Hepatocyte (in vitro differentiated cells): Measurements from ENCODE around the gene C6. TPM values are rescaled to one million over a fixed set of nuclear protein-coding genes. Genes with fewer than 3 reads are reported as not detected.

ENCODE experiments used
- DNase-seq: peaks from one replicate; pipeline ENCODE4 v3.0.0-alpha.2; 2016; ENCODE audit warnings: low spot score
- H2AFZ ChIP-seq: fragments of 200-600 bp; sonication (generic); 2 replicates; pipeline ENCODE4 v1.6.0; 2016; ENCODE audit warnings: antibody characterized with exemption, mild to moderate bottlenecking
- H3K27ac ChIP-seq: fragments of 200-600 bp; sonication (generic); 2 replicates; pipeline ENCODE4 v1.5.1; 2016; ENCODE audit warnings: mild to moderate bottlenecking
- H3K27me3 ChIP-seq: fragments of 200-600 bp; sonication (generic); 2 replicates; pipeline ENCODE4 v1.6.1; 2016
- H3K36me3 ChIP-seq: fragments of 200-600 bp; sonication (generic); replicated peaks from 2 replicates; pipeline ENCODE4 v1.5.1; 2016; ENCODE audit warnings: low read depth; ENCODE audit not compliant: insufficient read depth
- H3K4me1 ChIP-seq: fragments of 200-600 bp; sonication (generic); 2 replicates; pipeline ENCODE4 v1.5.1; 2016; ENCODE audit warnings: mild to moderate bottlenecking, moderate library complexity; ENCODE audit not compliant: insufficient read depth
- H3K4me2 ChIP-seq: fragments of 200-600 bp; sonication (generic); 2 replicates; pipeline ENCODE4 v1.6.0; 2016
- H3K4me3 ChIP-seq: fragments of 200-600 bp; sonication (generic); 2 replicates; pipeline ENCODE4 v1.5.1; 2016; ENCODE audit warnings: mild to moderate bottlenecking
- H3K79me2 ChIP-seq: fragments of 200-600 bp; sonication (generic); 2 replicates; pipeline ENCODE4 v1.6.0; 2017; ENCODE audit warnings: mild to moderate bottlenecking
- H3K9me2 ChIP-seq: fragments of 200-600 bp; sonication (generic); replicated peaks from 2 replicates; pipeline ENCODE4 v1.6.0; 2017; ENCODE audit warnings: mild to moderate bottlenecking; ENCODE audit not compliant: insufficient read depth
- H3K9me3 ChIP-seq: fragments of 200-600 bp; sonication (generic); 2 replicates; pipeline ENCODE4 v1.5.1; 2016; ENCODE audit warnings: low read depth, mild to moderate bottlenecking
- H4K20me1 ChIP-seq: fragments of 200-600 bp; sonication (generic); 2 replicates; pipeline ENCODE4 v1.6.0; 2016; ENCODE audit warnings: mild to moderate bottlenecking; ENCODE audit not compliant: insufficient read depth, poor library complexity, severe bottlenecking
- EZH2 ChIP-seq: fragments of 200-600 bp; sonication (generic); IDR thresholded peaks from 2 replicates; pipeline ENCODE4 v1.6.1; 2016; ENCODE audit warnings: antibody characterized with exemption, mild to moderate bottlenecking, borderline replicate concordance
- EZH2phosphoT487 ChIP-seq: fragments of 200-600 bp; sonication (generic); IDR thresholded peaks from one replicate; pipeline ENCODE4 v1.6.1; 2018; ENCODE audit warnings: antibody characterized with exemption, mild to moderate bottlenecking, low read depth, moderate library complexity; ENCODE audit not compliant: unreplicated experiment, severe bottlenecking
- WGBS: methylation state at CpG from one replicate; pipeline ENCODE4 v1.1.6; 2016; ENCODE audit warnings: low lambda C conversion rate; ENCODE audit errors: missing lambda C conversion rate; 5-methylcytosine and 5-hydroxymethylcytosine counted together
- polyA plus RNA-seq: library from polyadenylated mRNA; unstranded; fragments of >200 nt; fragmentation: Nextera tagmentation; extraction: Ambion mirVana; gene quantifications from 2 replicates; pipeline ENCODE4 v1.2.1, GENCODE V29; 2016
- total RNA-seq: library from RNA; depleted of rRNA; stranded (reverse); fragments of >200 nt; gene quantifications from 2 replicates; pipeline ENCODE4 v1.2.3, GENCODE V29; 2014
- TF ChIP-seq, protein P1 (sequence below): fragments of 200-600 bp; sonication (generic); IDR thresholded peaks from 2 replicates; pipeline ENCODE4 v1.5.1; 2016; ENCODE audit warnings: antibody characterized with exemption, mild to moderate bottlenecking; ENCODE audit not compliant: poor library complexity

The C6 gene
- total and polyA plus RNA-seq, 2 experiments from 2014 or later = 16.2 to 37.2 TPM

GRCh38 chr5:41122459-41122858 is 90.9 kb downstream of the C6 start:
- DNase-seq = no peak
- Histone ChIP-seq H4K20me1 (no peaks in the 10 kb centered on the region), H3K27me3 (no peaks in the 10 kb centered on the region), H3K9me3 (no peaks in the 10 kb centered on the region), H3K27ac (no peak overlapping the region), H2AFZ (no peak overlapping the region), H3K9me2 (no peaks in the 10 kb centered on the region), H3K79me2 (no peaks in the 10 kb centered on the region), H3K4me3 (no peak overlapping the region), H3K4me1 (no peaks in the 10 kb centered on the region), H3K4me2 (no peak overlapping the region), H3K36me3 (no peaks in the 10 kb centered on the region)
- TF ChIP-seq, protein P1, sequence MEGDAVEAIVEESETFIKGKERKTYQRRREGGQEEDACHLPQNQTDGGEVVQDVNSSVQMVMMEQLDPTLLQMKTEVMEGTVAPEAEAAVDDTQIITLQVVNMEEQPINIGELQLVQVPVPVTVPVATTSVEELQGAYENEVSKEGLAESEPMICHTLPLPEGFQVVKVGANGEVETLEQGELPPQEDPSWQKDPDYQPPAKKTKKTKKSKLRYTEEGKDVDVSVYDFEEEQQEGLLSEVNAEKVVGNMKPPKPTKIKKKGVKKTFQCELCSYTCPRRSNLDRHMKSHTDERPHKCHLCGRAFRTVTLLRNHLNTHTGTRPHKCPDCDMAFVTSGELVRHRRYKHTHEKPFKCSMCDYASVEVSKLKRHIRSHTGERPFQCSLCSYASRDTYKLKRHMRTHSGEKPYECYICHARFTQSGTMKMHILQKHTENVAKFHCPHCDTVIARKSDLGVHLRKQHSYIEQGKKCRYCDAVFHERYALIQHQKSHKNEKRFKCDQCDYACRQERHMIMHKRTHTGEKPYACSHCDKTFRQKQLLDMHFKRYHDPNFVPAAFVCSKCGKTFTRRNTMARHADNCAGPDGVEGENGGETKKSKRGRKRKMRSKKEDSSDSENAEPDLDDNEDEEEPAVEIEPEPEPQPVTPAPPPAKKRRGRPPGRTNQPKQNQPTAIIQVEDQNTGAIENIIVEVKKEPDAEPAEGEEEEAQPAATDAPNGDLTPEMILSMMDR = no peak
- TF ChIP-seq EZH2phosphoT487 (no peak), EZH2 (no peak)
- WGBS = 95% methylated on average over 7 of the region's 7 CpGs

- H3K27me3 ChIP-seq = no peaks in the 10 kb centered on the region
- no peak for TF ChIP-seq EZH2
- TF ChIP-seq, protein P1 = no peak
- TF ChIP-seq EZH2phosphoT487 = no peak
- no peak overlapping the region for H2AFZ ChIP-seq
- H3K79me2 ChIP-seq = no peaks in the 10 kb centered on the region
- H4K20me1 ChIP-seq = no peaks in the 10 kb centered on the region
- H3K36me3 ChIP-seq = no peaks in the 10 kb centered on the region
- no peak overlapping the region for H3K4me3 ChIP-seq
- no peak overlapping the region for H3K27ac ChIP-seq
- no peaks in the 10 kb centered on the region for H3K4me1 ChIP-seq
- H3K9me2 ChIP-seq = no peaks in the 10 kb centered on the region
- H3K9me3 ChIP-seq = no peaks in the 10 kb centered on the region
- DNase-seq = no peak
- 92% methylated on average over 8 of the region's 8 CpGs for WGBS
- no peak overlapping the region for H3K4me2 ChIP-seq
Observed at GRCh38 chr5:41120600-41120999, 92.7 kb downstream of the C6 start.

DNA sequence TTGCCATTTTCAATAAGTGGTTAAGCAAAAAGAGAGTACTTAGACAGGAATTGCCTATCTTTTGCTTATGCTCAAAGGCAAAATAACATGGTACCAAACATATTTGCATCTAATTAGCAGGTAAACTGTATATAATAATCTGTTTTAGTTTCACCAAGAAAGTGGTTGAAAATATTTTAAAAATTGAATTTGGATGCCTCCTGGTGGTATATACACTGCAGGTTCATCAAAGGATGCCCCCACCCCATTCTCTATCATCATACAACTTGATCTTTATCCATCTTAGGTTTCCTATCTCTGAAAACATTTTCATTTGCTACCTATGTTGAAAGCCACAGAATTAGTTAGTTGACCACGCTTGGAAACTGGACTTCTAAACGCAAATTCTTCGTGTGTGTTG is 95.2 kb downstream of the C6 start:
- Histone ChIP-seq H4K20me1 (no peaks in the 10 kb centered on the region), H3K27ac (no peak overlapping the region), H3K4me2 (no peak overlapping the region), H3K79me2 (no peaks in the 10 kb centered on the region), H3K27me3 (no peaks in the 10 kb centered on the region), H3K4me1 (no peaks in the 10 kb centered on the region), H3K9me2 (no peaks in the 10 kb centered on the region), H3K9me3 (no peaks in the 10 kb centered on the region), H3K4me3 (no peak overlapping the region), H3K36me3 (no peaks in the 10 kb centered on the region), H2AFZ (no peak overlapping the region)
- no peak for DNase-seq
- 96% methylated on average over 3 of the region's 3 CpGs for WGBS
- TF ChIP-seq EZH2phosphoT487 (no peak), EZH2 (no peak)
- TF ChIP-seq, protein P1 = no peak

- H3K27me3 ChIP-seq = no peaks in the 10 kb centered on the region
- H3K79me2 ChIP-seq = no peaks in the 10 kb centered on the region
- H4K20me1 ChIP-seq = no peaks in the 10 kb centered on the region
- 75% methylated on average over 2 of the region's 2 CpGs for WGBS
- H3K4me3 ChIP-seq = no peak overlapping the region
- no peaks in the 10 kb centered on the region for H3K9me3 ChIP-seq
- no peaks in the 10 kb centered on the region for H3K9me2 ChIP-seq
- no peaks in the 10 kb centered on the region for H3K36me3 ChIP-seq
- no peak overlapping the region for H2AFZ ChIP-seq
- H3K4me1 ChIP-seq = no peaks in the 10 kb centered on the region
- no peak for TF ChIP-seq EZH2phosphoT487
- TF ChIP-seq EZH2 = no peak
- TF ChIP-seq, protein P1 = no peak
- no peak overlapping the region for H3K27ac ChIP-seq
- no peak for DNase-seq
- no peak overlapping the region for H3K4me2 ChIP-seq
Observed at GRCh38 chr5:41115281-41115680, 98.1 kb downstream of the C6 start.
